Activated effector memory CD4-positive, alpha-beta T cell treated with anti-CD3 and anti-CD28 coated beads, Interleukin-2, amount 50 U/mL, for 16 hours (primary cell): ENCODE measurements around the gene CBLN1.
"Not testable (repeated sequence)": the region's sequence is repeated elsewhere in the genome, so short reads cannot be mapped to it uniquely, and the experiment has no call there.

Experiments
- DNase-seq: peaks from one replicate; pipeline ENCODE4 v3.0.0-alpha.2; 2020

Gene CBLN1

GRCh38 chr16:49277386-49277742, 4.3 kb downstream of the CBLN1 start:
- no peak for DNase-seq

GRCh38 chr16:49276646-49277385, 4.8 kb downstream of the CBLN1 start:
- DNase-seq, result no peak

GRCh38 chr16:49275870-49276269, 5.8 kb downstream of the CBLN1 start:
- no peak for DNase-seq

- no peak for DNase-seq
Observed at GRCh38 chr16:49275050-49275730, 6.4 kb downstream of the CBLN1 start.

GRCh38 chr16:49274591-49274990, 7.0 kb downstream of the CBLN1 start:
- no peak for DNase-seq

GRCh38 chr16:49273771-49274170, 7.9 kb downstream of the CBLN1 start:
- no peak for DNase-seq

GRCh38 chr16:49271363-49271762, 10.3 kb downstream of the CBLN1 start:
- no peak for DNase-seq

GRCh38 chr16:49269201-49269600, 12.4 kb downstream of the CBLN1 start:
- no peak for DNase-seq

GRCh38 chr16:49268667-49269066, 13.0 kb downstream of the CBLN1 start:
- DNase-seq, result no peak

GRCh38 chr16:49262501-49262900, 19.1 kb downstream of the CBLN1 start:
- no peak for DNase-seq

GRCh38 chr16:49261930-49262329, 19.7 kb downstream of the CBLN1 start:
- DNase-seq, result no peak

- DNase-seq, result no peak
Observed at GRCh38 chr16:49260956-49261530, 20.6 kb downstream of the CBLN1 start.

GRCh38 chr16:49260253-49260652, 21.4 kb downstream of the CBLN1 start:
- DNase-seq, result no peak

- DNase-seq, result no peak
Observed at GRCh38 chr16:49259330-49259729, 22.3 kb downstream of the CBLN1 start.

GRCh38 chr16:49250689-49251088, 30.9 kb downstream of the CBLN1 start:
- DNase-seq, result no peak

- DNase-seq, result no peak
Observed at GRCh38 chr16:49248227-49248626, 33.4 kb downstream of the CBLN1 start.

- no peak for DNase-seq
Observed at GRCh38 chr16:49236216-49236615, 45.4 kb downstream of the CBLN1 start.

- not testable (repeated sequence) for DNase-seq
Observed at GRCh38 chr16:49228335-49228734, 53.3 kb downstream of the CBLN1 start.
